Erythroblast (primary cell): ENCODE data around the gene YPEL2.
"Not testable (repeated sequence)": the region's sequence is repeated elsewhere in the genome, so short reads cannot be mapped to it uniquely, and the experiment has no call there.

ENCODE experiments used
- DNase-seq, 2 experiments: peaks; one replicate each; lab custom pipeline; 2025; lab: John Stamatoyannopoulos, UW
- GATA1 ChIP-seq: IDR thresholded peaks from 2 replicates; pipeline ENCODE4 v1.6.1; 2011; ENCODE audit warnings: low read depth, mild to moderate bottlenecking, control low read depth, low read length, moderate library complexity
- POLR2A ChIP-seq: IDR thresholded peaks from 2 replicates; pipeline ENCODE4 v1.6.1; 2011; ENCODE audit warnings: mild to moderate bottlenecking, low read length

YPEL2 gene

DNA sequence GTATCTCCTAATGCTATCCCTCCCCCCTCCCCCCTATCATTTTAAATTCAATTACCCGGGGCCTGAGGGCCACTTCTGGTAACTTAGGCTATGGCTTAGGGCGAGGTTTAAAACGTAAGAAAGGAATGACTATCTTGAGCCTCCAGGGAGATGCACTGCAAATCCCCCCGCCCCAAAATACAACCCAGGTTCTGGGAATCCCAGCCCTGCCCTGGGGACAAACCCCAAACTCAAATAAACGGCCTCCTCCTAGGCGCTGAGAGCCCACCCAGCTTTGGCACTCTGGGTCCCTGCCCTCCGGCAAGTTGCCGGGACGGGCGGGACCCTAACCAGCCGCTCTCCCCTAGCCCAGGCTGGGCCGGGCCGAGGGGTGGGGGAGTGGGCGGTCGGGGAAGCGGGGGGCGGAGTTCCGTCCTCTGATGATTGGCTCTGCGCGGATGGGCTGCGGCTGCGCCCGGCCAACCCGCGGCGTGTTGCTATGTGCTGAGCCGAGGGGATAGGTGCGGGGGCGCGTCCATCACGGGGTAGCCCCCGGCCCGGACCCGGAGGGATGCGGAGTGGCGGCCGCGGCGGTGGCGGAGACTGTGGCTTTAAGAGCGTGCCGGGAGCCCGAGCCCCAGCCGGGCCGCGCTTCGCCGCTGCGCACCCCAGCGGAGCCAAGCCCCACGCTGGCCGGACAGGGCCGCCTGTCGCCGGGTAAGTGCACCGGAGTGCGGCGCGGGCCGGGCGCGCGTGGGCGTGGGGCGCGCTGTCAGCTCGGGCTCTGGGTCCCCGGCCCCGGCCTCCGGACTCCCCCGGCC lies at the start of gene YPEL2:
Gene YPEL2, plus strand, starts transcription at position 527 of the 800 bp plus-strand sequence. CDS start 21,755 bp downstream, outside the sequence.
- TF ChIP-seq POLR2A, result peak; percentile 29
- no peak for TF ChIP-seq GATA1
- peak; percentile 89 to 91 for DNase-seq

GRCh38 chr17:59284317-59284716 lies 47.1 kb upstream of the YPEL2 start:
- no peak for TF ChIP-seq POLR2A
- no peak for TF ChIP-seq GATA1
- DNase-seq, result no peak

GRCh38 chr17:59287452-59287851 lies 44.0 kb upstream of the YPEL2 start:
- peak in 1 of 2 experiments; percentile 44 for DNase-seq
- TF ChIP-seq POLR2A, result no peak
- TF ChIP-seq GATA1, result no peak

DNA sequence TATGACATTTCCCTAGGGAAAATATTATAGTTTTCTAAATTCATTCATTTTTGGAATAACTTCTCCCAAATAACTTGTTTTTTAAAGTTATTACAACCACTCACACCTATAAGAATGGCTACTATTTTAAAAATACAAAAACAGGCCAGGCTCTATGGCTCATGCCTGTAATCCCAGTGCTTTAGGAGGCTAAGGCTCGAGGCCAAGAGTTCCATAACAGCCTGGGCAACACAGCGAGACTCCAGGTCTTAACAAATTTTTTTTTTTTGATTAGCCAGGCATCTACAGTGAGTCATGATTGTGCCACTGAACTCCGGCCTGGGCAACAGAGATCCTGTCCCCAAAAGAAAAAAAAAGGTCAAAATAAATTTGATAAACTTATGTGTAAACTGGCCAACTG lies 43.6 kb upstream of the YPEL2 start:
- TF ChIP-seq GATA1 (no peak), POLR2A (no peak)
- no peak for DNase-seq

GRCh38 chr17:59289981-59290301 lies 41.5 kb upstream of the YPEL2 start:
- TF ChIP-seq POLR2A (no peak), GATA1 (no peak)
- peak in 1 of 2 experiments; percentile 54 for DNase-seq

- peak; percentile 72 to 91 for DNase-seq
- TF ChIP-seq POLR2A, result peak; percentile 40
Measured at GRCh38 chr17:59290302-59290998, 41.0 kb upstream of the YPEL2 start.

GRCh38 chr17:59292174-59292523 lies 39.3 kb upstream of the YPEL2 start:
- TF ChIP-seq GATA1, result no peak
- TF ChIP-seq POLR2A, result no peak
- no peak for DNase-seq

DNA sequence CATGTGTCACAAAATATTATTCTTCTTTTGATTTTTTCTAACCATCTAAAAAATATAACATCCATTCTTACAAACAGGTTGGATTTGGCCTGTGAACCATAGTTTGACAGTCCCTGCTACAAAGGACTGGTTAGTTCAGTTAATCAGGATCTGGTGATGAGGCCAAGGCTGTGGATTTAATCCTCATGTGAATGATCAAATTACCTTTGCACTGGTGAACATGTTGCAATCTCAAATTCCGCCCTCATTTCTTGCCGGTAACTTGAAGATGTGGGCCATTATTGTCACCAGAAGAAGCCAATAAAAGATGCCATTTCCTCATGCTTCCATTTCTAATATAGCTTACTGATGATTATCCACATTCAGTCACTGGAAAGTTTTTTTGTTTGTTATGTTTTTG lies 35.3 kb upstream of the YPEL2 start:
- DNase-seq, result no peak
- TF ChIP-seq GATA1 (no peak), POLR2A (no peak)

DNA sequence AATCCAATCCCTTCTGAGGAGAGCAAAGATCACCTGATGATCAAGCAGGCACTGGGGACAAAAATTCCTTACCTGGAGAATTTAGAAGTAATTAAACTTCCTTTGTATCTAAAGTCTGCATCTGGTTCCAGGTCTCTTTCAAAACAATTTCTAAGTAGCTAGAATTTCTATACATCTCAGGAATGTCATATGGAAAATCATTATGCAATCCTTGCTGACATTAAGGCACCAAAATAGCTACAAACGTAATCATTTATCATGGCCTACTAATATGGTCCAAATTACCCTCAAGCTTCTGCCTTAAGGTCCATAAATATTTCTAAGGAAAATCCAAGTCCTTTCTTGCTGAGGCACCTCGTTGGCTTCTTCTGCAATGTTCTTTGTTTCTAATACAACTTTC lies 32.9 kb upstream of the YPEL2 start:
- no peak for DNase-seq
- no peak for TF ChIP-seq POLR2A
- TF ChIP-seq GATA1, result no peak

DNA sequence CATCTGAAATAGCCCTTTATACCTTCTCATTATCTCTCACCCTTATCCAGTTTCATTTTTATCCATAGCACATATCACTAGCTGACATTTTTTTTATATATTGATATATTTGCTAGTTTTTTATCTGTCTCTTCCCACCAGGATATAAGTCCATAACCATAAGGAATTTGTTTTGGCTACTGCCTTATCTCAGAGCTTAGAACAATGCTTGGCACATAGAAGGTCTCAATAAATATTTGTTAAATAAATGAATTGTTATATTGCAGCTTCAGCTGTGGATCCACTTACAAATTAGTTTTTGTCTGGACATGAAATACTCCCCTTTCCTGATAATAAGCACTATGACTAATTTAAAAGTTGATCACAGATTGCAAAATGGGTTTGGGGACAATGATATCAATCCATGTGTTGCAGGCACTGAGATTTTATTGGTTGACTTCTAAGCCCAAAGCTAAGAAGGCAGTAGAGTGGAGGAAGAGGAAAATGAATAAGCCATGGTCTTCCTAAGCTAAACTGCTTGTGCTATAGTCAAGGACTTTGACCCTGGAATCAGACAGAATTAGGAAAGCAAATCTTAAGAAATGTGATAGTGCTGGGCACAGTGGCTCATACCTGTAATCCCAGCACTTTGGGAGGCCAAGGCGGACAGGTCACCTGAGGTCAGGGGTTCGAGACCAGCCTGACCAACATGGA lies 31.9 kb upstream of the YPEL2 start:
- DNase-seq, result no peak
- TF ChIP-seq GATA1 (no peak), POLR2A (no peak)

DNA sequence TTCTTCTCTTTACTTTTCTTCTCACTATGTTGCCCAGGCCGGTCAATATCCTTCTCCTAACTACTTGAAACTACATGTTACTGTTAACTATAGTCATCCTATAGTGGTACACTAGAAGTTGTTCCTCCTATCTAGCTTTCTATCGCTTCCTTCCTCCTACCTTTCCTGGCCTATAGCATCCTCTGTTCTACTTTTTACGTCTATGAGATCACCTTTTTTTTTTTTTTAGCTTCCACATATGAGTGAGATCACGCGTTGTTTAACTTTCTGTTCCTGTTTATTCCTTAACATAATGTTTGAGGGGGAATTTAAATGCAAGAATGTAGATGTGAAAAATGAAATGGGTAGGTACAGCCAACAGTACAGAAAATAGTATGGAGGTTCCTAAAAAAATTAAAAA lies 30.5 kb upstream of the YPEL2 start:
- no peak for DNase-seq
- TF ChIP-seq POLR2A (no peak), GATA1 (no peak)

DNA sequence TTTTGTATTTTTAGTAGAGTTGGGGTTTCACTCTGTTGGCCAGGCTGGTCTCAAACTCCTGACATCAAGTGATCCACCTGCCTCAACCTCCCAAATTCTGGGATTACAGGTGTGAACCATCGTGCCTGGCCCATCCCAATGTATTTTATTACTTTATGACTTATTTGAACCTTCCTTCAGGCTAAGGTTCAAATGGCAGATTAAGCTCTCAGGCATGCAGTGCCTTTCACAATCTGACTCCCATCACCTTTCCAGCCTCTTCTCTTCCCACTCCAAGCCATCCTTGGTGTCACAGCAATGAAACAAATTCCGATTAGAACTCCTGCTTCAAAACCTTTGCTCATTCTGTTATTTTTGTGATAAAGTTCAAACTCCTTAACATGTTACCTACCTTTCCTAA lies 26.6 kb upstream of the YPEL2 start:
- TF ChIP-seq GATA1, result no peak
- DNase-seq, result no peak

GRCh38 chr17:59310263-59310920 lies 21.1 kb upstream of the YPEL2 start:
- TF ChIP-seq GATA1 (no peak), POLR2A (no peak)
- DNase-seq, result no peak

DNA sequence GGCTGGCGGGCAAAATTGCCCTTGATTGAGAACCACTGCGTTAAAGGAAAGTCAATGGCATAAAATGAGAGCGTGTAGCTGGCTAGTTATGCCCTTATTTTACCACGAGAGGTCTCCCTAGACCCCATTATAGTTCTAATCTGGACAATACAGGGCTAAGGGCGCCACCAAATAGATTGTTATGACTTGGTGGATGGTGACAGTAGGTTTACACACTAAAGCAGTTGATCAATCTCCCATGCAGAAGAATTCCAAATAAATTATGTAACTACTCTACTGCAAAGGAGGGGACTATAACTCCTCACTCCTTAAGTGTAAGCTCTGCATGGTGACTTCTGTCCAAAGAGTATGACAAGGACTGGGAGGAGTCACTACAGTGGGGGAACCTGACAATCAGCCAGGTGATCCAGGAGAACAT lies 20.4 kb upstream of the YPEL2 start:
- peak; percentile 73 to 79 for DNase-seq
- TF ChIP-seq GATA1 (no peak), POLR2A (no peak)

GRCh38 chr17:59311521-59311920 lies 19.9 kb upstream of the YPEL2 start:
- not testable (repeated sequence) for DNase-seq
